AG10803 (cell line): ENCODE measurements around the gene PHF20.
A peak's percentile ranks its signal among the peaks of the same experiment; 100 is the strongest.

Experiments
- DNase-seq: peaks from one replicate; pipeline ENCODE4 v3.0.0; 2010; ENCODE audit warnings: low read depth
- H3K4me3 ChIP-seq: 2 replicates; pipeline ENCODE4 v1.5.1; 2011; ENCODE audit warnings: mild to moderate bottlenecking, low read length, control low read depth
- CTCF ChIP-seq: conservative IDR thresholded peaks from 2 replicates; pipeline ENCODE4 v1.5.1; 2011; ENCODE audit warnings: mild to moderate bottlenecking, low read length, control low read depth, inconsistent platforms

Gene PHF20

GRCh38 chr20:35823937-35824336 lies 52.1 kb downstream of the PHF20 start:
- no peak overlapping the region for H3K4me3 ChIP-seq
- no peak for TF ChIP-seq CTCF
- peak; percentile 29 for DNase-seq

- no peak for TF ChIP-seq CTCF
- DNase-seq, result no peak
- no peak overlapping the region for H3K4me3 ChIP-seq
Measured at GRCh38 chr20:35826397-35826998, 54.7 kb downstream of the PHF20 start.

- DNase-seq, result no peak
- no peak overlapping the region for H3K4me3 ChIP-seq
- TF ChIP-seq CTCF, result no peak
Measured at GRCh38 chr20:35828434-35828833, 56.6 kb downstream of the PHF20 start.

GRCh38 chr20:35828916-35829315 lies 57.1 kb downstream of the PHF20 start:
- no peak overlapping the region for H3K4me3 ChIP-seq
- TF ChIP-seq CTCF, result no peak
- DNase-seq, result no peak

- no peak for DNase-seq
- no peak overlapping the region for H3K4me3 ChIP-seq
- TF ChIP-seq CTCF, result no peak
Measured at GRCh38 chr20:35830264-35830663, 58.4 kb downstream of the PHF20 start.

GRCh38 chr20:35831029-35831428 lies 59.2 kb downstream of the PHF20 start:
- no peak for DNase-seq
- no peak overlapping the region for H3K4me3 ChIP-seq
- TF ChIP-seq CTCF, result no peak

- DNase-seq, result no peak
- H3K4me3 ChIP-seq, result no peak overlapping the region
- no peak for TF ChIP-seq CTCF
Measured at GRCh38 chr20:35831971-35832370, 60.2 kb downstream of the PHF20 start.
